Colonic mucosa (tissue), 4 donors: ENCODE results near the gene STKLD1. TPM values are rescaled to one million over a fixed set of nuclear protein-coding genes. Genes with fewer than 3 reads are reported as not detected.

Experiments
- DNase-seq: peaks from one replicate; pipeline ENCODE4 v3.0.0-alpha.2; 2020
- H3K27ac ChIP-seq: fragments of 200-600 bp; one replicate; pipeline ENCODE4 v1.8.0; 2021
- H3K27me3 ChIP-seq: fragments of 200-600 bp; one replicate; pipeline ENCODE4 v1.8.0; 2021
- H3K36me3 ChIP-seq: fragments of 200-600 bp; one replicate; pipeline ENCODE4 v1.8.0; 2021
- H3K4me1 ChIP-seq: fragments of 200-600 bp; one replicate; pipeline ENCODE4 v1.8.0; 2021; ENCODE audit warnings: mild to moderate bottlenecking
- H3K4me3 ChIP-seq: fragments of 200-600 bp; one replicate; pipeline ENCODE4 v1.8.0; 2021
- H3K9ac ChIP-seq, 2 donors: one replicate each; pipeline ENCODE4 v1.7.0; 2013; ENCODE audit warnings: control low read depth in 2 of 2, low read depth in 2 of 2, low read length in 2 of 2
- H3K9me3 ChIP-seq: fragments of 200-600 bp; one replicate; pipeline ENCODE4 v1.8.0; 2021
- intact Hi-C: fragments of 100-400 bp; cut with DNase I; formaldehyde crosslinking; loops from one replicate; pipeline ENCODE4 v1.14.1; 2022
- total RNA-seq, 2 donors: library from RNA; stranded (reverse); fragmentation: NEBNext Ultra II Directional in 1 of 2; extraction: Animal tissue kit (Norgen Biotek cat#: 25700) in 1 of 2; gene quantifications; one replicate each; pipeline ENCODE4 v1.2.1, GENCODE V29; 2021
- TF ChIP-seq, protein P1 (sequence below): fragments of 200-600 bp; IDR thresholded peaks from one replicate; pipeline ENCODE4 v1.8.0; 2022; ENCODE audit warnings: antibody characterized with exemption, mild to moderate bottlenecking
- donor health status: healthy.
- donor health status: DM: no; HTN: no; CAD: no.
- donor health status: DM: no; HTN: no; CAD: no.

Gene STKLD1
- total RNA-seq, 2 donors from 2014 or later = 0.45 TPM; not detected in 1

DNA sequence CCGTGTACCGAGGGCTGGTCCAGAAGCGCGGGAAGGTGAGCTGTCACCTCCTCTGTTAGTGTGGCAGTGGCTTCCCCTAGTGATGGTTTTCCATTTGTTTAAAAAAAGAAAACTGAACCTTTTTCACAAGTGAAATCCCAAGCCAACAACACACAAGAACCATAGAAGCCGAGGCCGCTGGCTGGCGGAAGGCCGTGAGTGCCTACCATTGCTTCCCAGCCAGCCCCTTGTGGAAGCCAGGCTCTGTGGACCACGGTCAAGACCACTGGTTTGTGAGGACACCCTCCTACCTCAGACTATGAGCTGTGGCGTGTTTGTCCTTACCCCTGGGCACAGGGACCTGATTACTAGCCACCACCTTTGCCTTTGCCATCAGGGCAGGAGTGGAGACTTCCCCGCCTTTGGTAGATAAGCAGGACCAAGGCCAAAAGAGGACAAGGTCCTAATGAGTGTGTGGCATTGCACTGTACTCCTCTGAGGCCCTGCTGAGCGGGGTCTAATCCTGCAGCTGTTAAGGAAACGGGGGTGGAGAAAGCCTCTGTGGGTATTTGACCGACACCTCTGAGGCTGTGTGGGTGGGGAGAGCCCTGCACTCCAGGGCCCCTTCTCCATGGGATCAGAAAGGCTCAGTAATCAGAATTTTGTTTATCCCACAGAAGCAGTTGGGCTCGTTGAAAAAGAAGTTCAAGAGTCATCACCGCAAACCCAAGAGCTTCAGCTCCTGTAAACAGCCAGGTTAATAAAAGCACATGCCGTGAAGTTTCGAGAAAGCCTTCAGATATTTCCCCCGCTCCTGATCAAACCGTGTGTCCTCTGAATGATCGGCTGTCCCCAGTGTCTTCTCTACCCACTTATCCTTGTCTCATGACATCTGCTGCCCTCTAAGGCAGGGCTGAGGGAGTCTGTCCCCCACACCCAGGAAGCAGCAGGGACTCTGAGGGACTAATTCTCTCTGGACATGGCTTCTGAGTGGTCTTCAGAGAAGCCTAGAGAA, 15.5 kb upstream of the STKLD1 start:
- no peak overlapping the region for H3K27ac ChIP-seq
- H3K4me1 ChIP-seq = peaks cover 9% of the 10 kb centered on the region
- H3K27me3 ChIP-seq = no peaks in the 10 kb centered on the region
- TF ChIP-seq, protein P1, sequence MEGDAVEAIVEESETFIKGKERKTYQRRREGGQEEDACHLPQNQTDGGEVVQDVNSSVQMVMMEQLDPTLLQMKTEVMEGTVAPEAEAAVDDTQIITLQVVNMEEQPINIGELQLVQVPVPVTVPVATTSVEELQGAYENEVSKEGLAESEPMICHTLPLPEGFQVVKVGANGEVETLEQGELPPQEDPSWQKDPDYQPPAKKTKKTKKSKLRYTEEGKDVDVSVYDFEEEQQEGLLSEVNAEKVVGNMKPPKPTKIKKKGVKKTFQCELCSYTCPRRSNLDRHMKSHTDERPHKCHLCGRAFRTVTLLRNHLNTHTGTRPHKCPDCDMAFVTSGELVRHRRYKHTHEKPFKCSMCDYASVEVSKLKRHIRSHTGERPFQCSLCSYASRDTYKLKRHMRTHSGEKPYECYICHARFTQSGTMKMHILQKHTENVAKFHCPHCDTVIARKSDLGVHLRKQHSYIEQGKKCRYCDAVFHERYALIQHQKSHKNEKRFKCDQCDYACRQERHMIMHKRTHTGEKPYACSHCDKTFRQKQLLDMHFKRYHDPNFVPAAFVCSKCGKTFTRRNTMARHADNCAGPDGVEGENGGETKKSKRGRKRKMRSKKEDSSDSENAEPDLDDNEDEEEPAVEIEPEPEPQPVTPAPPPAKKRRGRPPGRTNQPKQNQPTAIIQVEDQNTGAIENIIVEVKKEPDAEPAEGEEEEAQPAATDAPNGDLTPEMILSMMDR = no peak
- no peak for DNase-seq
- no peak overlapping the region for H3K4me3 ChIP-seq
- H3K9me3 ChIP-seq = no peaks in the 10 kb centered on the region
- H3K36me3 ChIP-seq = peaks cover 22% of the 10 kb centered on the region
- no peak overlapping the region for H3K9ac ChIP-seq
- intact Hi-C loops = no loop called here

DNA sequence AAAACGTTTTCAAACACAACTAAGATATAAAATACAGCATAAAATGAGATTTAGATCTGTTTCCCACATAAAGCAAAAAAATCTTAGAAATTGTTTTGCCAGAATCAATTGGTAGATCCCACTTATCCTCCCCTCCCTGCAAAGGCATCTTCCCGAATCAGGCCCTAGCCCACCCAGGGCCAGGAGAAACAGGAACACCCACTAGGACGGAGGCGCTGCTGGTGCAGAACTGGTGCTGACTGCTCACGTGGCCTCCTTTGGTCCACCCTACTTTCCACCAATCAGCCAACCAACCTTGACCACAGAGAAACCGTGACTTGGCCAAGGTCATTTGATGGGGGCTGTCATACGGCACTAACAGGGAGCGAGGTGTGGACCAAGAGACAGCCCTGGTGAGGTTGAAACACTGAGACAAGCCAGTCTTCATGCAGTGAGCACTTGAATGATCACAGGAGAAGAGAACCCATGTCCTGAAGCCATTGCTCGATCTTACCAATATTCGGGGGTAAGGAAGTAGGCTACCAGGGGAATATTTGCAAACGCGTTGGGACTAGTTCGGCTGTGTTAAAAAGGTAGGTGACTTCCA, 14.6 kb upstream of the STKLD1 start:
- H3K27me3 ChIP-seq = no peaks in the 10 kb centered on the region
- no peaks in the 10 kb centered on the region for H3K9me3 ChIP-seq
- TF ChIP-seq, protein P1 = no peak
- intact Hi-C loops = no loop called here
- no peak overlapping the region for H3K9ac ChIP-seq
- no peak for DNase-seq
- H3K4me3 ChIP-seq = no peak overlapping the region
- peaks cover 9% of the 10 kb centered on the region for H3K4me1 ChIP-seq
- H3K27ac ChIP-seq = no peak overlapping the region
- H3K36me3 ChIP-seq = peaks cover 23% of the 10 kb centered on the region

DNA sequence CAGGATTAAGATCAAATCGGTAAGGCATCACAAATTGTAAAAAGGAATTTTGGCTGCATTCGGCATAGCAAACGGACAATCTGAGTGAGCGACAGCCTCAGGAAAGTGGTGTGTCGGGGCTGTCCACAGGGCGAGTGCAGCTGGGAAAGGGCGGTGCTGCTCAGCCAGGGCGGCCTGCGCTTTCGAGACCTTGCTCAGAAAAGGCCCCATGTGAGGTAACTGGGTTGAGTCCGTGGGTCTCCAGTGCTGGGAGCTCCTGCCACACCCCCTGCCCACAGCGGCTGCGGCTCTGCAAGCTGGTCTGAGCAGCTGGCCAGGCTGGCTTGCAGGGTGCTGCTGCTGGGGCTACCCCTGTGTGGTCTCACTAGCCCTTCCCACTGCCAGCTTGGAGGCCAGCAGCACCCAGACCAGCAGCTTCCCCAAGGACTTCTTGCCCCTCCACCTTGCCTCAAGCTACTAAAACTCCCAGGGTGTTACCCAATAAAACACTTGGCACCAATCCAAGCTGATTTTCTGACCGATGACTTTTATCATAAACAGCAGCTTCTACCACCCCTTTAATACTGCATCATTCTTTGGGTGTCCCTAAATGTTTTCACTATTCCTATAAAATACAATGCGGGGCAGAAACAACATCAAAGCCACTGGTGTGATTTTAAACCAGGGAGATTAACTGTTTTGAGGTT, 13.7 kb upstream of the STKLD1 start:
- Histone ChIP-seq H3K9me3 (no peaks in the 10 kb centered on the region), H3K27ac (no peak overlapping the region), H3K27me3 (no peaks in the 10 kb centered on the region), H3K4me1 (peaks cover 3% of the 10 kb centered on the region), H3K36me3 (peaks cover 23% of the 10 kb centered on the region), H3K4me3 (no peak overlapping the region), H3K9ac (no peak overlapping the region)
- intact Hi-C loops = no loop called here
- no peak for DNase-seq
- TF ChIP-seq, protein P1 = no peak

DNA sequence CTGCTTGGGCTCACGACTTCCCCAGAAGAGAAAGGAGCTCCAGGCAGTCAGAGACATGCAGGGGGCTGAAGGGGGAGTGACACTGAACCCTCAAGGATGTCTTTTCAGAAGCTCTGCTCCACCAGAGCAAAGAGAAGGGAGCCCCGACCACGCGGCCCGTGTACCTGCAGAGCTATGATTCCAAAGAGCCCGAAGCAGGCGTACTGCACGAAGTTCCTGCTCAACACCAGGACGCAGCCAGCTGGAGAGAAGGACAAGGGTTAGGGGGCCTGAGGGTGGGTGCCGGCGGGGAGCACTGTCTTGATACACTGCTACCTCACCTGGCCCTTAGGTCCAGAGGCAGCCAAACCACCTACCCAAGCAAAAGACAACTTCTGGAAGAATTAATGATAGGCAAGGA, 9.7 kb upstream of the STKLD1 start:
- Histone ChIP-seq H3K9ac (no peak overlapping the region), H3K27me3 (no peaks in the 10 kb centered on the region), H3K4me1 (peaks cover 26% of the 10 kb centered on the region), H3K4me3 (no peak overlapping the region), H3K36me3 (peaks cover 23% of the 10 kb centered on the region), H3K9me3 (no peaks in the 10 kb centered on the region), H3K27ac (no peak overlapping the region)
- TF ChIP-seq, protein P1 = no peak
- intact Hi-C loops = no loop called here
- DNase-seq = no peak

DNA sequence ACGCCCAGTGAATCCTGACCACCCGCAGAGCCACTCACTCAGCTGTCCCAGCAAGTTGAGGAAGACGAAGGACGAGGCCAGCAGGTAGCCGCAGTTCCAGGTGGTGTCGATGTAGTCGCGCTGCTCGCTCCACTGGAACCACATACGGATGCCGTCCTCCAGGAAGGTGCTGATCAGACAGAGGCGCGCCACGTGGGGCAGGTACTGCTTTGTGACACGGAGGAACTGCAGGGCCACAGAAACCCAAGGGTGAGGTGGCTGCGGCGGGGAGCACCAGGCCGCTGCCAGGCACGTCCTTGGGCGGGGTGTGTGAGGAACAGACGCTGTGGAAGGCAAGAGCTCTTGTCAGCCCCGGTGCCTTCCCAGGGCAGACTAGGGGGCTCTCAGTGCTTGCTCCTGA, 8.9 kb upstream of the STKLD1 start:
- Histone ChIP-seq H3K27ac (no peak overlapping the region), H3K4me1 (peaks cover 29% of the 10 kb centered on the region), H3K36me3 (peaks cover 20% of the 10 kb centered on the region), H3K4me3 (no peak overlapping the region), H3K9me3 (no peaks in the 10 kb centered on the region), H3K9ac (peak overlapping the region in 1 of 2 donors; percentile 41), H3K27me3 (no peaks in the 10 kb centered on the region)
- intact Hi-C loops = no loop called here
- TF ChIP-seq, protein P1 = no peak
- no peak for DNase-seq
